ENCODE measurements around the gene ATG9A. TPM values are rescaled to one million over a fixed set of nuclear protein-coding genes. Genes with fewer than 3 reads are reported as not detected.

ATG9A gene, protein sequence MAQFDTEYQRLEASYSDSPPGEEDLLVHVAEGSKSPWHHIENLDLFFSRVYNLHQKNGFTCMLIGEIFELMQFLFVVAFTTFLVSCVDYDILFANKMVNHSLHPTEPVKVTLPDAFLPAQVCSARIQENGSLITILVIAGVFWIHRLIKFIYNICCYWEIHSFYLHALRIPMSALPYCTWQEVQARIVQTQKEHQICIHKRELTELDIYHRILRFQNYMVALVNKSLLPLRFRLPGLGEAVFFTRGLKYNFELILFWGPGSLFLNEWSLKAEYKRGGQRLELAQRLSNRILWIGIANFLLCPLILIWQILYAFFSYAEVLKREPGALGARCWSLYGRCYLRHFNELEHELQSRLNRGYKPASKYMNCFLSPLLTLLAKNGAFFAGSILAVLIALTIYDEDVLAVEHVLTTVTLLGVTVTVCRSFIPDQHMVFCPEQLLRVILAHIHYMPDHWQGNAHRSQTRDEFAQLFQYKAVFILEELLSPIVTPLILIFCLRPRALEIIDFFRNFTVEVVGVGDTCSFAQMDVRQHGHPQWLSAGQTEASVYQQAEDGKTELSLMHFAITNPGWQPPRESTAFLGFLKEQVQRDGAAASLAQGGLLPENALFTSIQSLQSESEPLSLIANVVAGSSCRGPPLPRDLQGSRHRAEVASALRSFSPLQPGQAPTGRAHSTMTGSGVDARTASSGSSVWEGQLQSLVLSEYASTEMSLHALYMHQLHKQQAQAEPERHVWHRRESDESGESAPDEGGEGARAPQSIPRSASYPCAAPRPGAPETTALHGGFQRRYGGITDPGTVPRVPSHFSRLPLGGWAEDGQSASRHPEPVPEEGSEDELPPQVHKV
- total RNA-seq (2014; rRNA removed; shearing (Covaris generic)) = 35.3 and 37.8 TPM in 2 replicates

DNA sequence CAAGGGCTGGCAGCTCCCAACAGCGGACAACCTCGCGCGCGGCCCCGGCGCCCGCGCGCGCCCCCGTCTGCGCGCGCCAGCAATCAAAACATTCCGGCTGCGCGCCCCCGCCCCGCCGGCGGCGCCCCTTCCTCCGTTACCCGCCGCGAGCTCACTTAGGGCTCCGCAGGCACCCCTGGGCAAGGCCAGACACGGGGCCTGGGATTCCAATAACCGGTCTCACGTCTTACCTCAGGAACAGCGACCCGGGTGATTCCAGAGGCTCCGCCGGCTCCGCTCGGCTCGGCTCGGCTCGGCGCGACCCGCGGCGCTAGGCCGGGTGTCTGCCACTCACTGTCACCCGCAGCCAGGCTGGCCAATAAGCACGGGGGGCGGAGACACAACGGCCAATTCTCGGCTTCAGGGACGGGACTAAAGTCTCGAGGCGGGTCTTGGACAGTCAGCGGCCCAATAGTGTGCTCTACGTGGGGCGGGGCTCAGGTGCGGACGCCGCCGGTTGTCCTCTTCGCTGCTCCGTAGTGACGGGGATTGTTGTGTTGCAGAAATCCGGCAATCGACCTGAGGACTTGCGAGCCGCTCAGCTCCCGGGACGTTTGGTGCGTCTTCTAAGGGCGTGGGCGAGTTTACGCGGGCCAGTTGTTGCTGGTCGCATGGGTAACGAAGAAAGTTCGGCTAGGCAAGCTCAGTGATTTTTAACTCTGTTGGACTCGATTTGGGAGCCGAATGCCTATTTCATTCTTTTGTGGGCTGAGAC, at the start of gene ATG9A, which contains the start of gene ANKZF1:
Gene ATG9A (minus strand): TSS at position 332 of the 754 bp plus-strand sequence. CDS start 1,612 bp downstream, outside the sequence.
Gene ANKZF1 (plus strand): TSS at position 502 of the 754 bp plus-strand sequence. CDS start 452 bp downstream, outside the sequence.
- peak within 1 kb of the TSS; percentile 40 for H3K27ac ChIP-seq
- H3K4me3 ChIP-seq = peak within 1 kb of the TSS; percentile 76
- DNase-seq = peak; percentile 97 to 99
- H3K36me3 ChIP-seq = peaks cover 2% of the 10 kb centered on the region
- no peaks in the 10 kb centered on the region for H3K9me3 ChIP-seq (replicated peaks)
- peaks cover 4% of the 10 kb centered on the region; the same call in 1 of the 2 replicates for H3K4me1 ChIP-seq
- no peaks in the 10 kb centered on the region for H3K27me3 ChIP-seq

DNA sequence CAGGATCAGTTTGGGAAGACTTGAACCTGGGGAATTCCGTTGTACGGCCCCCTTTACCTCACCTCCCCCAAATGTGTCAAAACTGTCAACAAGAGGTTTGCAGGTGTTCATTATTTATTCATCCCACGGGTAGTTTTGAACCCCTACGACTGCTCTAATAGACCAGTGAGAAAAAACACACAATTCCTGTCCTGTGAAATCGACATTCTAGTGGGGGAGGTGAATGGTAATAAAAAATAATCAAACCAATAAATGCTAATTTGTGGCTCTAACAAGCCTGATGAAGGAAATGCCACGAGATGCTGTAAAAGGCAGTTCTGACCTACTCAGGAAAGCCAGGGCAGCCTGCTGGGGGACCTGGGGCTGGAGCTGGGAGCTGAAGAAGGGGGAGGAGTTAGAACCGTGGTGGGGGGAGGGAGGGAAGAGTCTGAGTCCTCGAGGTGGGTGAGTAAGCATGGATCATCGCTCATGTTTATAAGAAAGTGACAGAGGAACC, 49.3 kb upstream of the ATG9A start:
- H3K27me3 ChIP-seq = no peaks in the 10 kb centered on the region
- peak in 1 of 2 experiments; percentile 9 for DNase-seq
- H3K27ac ChIP-seq = peak overlapping the region; percentile 42; the same call in 1 of the 2 replicates
- H3K36me3 ChIP-seq = no peaks in the 10 kb centered on the region
- H3K4me3 ChIP-seq = peak overlapping the region; percentile 68
- no peaks in the 10 kb centered on the region for H3K9me3 ChIP-seq (replicated peaks)
- peaks cover 15% of the 10 kb centered on the region for H3K4me1 ChIP-seq

DNA sequence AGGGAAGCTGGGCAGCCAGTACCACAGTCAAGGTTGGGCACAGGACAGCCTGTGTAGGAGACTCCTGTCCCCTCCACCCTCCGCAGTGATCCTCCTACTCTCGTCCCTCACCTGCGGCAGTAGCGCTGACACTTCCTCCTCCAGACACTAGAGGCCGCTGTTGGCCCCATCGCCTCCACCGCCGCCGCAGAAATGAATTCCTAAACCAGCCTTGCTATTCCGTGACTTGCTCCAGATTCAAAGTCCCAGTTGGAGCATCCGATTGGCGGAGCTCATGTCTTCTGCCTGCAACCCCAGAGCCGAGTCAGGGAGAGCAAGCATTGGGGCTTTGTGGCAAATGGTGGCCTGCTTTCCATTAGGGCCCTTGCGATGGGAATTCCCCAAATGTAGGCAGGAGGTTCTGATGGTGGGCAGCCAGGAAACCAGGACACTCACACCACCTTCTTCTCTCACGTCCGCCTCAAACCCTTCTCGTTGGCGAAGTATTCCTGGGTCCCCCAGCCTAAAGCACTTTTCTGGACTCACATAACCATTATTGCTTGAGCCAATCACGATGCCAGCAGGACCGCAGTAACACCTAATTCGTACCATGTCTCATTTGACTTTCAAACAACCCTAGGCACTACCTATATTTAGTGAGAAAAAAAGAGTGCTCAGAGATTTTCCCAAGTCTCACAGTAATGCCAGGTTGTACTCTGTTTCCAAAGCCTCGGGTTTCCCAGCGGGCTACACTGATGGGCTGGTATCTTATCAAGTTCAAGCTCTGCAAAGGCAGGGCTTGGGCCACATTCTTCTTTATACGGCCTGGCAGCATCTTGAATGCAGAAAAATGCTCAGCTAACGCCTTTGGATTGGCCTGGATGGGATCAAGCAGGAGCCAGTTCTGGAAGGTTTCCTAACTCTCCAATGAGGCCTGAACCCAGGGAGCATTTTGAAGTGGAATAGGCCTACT, 48.5 kb upstream of the ATG9A start:
- peak; percentile 67 to 85 for DNase-seq
- H3K4me3 ChIP-seq = peak overlapping the region; percentile 27

GRCh38 chr2:219274361-219274921, 45.0 kb upstream of the ATG9A start:
- no peak overlapping the region for H3K27ac ChIP-seq
- H3K4me1 ChIP-seq = peaks cover 9% of the 10 kb centered on the region
- no peaks in the 10 kb centered on the region for H3K9me3 ChIP-seq (replicated peaks)
- H3K27me3 ChIP-seq = no peaks in the 10 kb centered on the region
- no peaks in the 10 kb centered on the region for H3K36me3 ChIP-seq
- DNase-seq = peak; percentile 18 to 28
- H3K4me3 ChIP-seq = no peak overlapping the region

More for the DNA sequence above, 48.5 kb upstream of the ATG9A start:
- no peak overlapping the region for H3K27ac ChIP-seq
- no peaks in the 10 kb centered on the region for H3K27me3 ChIP-seq
- peaks cover 15% of the 10 kb centered on the region for H3K4me1 ChIP-seq
- H3K36me3 ChIP-seq = no peaks in the 10 kb centered on the region
- no peaks in the 10 kb centered on the region for H3K9me3 ChIP-seq (replicated peaks)

DNA sequence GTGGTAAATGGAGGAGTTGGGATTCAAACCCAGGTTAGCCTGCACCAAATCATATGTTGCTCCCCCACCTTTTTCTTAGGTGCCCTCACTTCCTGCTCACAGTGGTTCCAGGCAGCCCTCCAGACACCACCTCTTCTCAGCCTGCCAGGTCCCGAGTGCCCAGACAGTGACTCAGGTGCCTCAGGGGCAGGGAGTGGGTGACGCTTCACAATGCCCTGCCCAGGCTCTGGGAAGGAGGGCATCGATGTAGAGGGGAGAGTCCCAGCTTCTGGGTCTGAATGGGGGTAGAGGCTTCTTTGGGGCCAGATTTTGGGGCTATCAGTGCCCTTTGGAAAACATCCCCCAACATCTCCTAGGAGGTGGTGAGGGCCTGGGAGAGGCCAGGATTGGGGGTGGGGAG, 44.5 kb upstream of the ATG9A start:
- DNase-seq = no peak
- Histone ChIP-seq H3K4me3 (no peak overlapping the region), H3K27me3 (no peaks in the 10 kb centered on the region), H3K4me1 (peaks cover 9% of the 10 kb centered on the region), H3K27ac (no peak overlapping the region), H3K36me3 (no peaks in the 10 kb centered on the region), H3K9me3 (replicated peaks) (no peaks in the 10 kb centered on the region)

GRCh38 chr2:219272995-219273394, 43.6 kb upstream of the ATG9A start:
- Histone ChIP-seq H3K9me3 (replicated peaks) (no peaks in the 10 kb centered on the region), H3K4me1 (peaks cover 3% of the 10 kb centered on the region), H3K36me3 (no peaks in the 10 kb centered on the region), H3K27ac (no peak overlapping the region), H3K4me3 (no peak overlapping the region), H3K27me3 (no peaks in the 10 kb centered on the region)
- DNase-seq = no peak

GRCh38 chr2:219272356-219272755, 42.9 kb upstream of the ATG9A start:
- DNase-seq = no peak
- Histone ChIP-seq H3K36me3 (no peaks in the 10 kb centered on the region), H3K4me1 (no peaks in the 10 kb centered on the region; the same call in none of the 2 replicates), H3K27me3 (no peaks in the 10 kb centered on the region), H3K27ac (no peak overlapping the region), H3K4me3 (no peak overlapping the region), H3K9me3 (replicated peaks) (no peaks in the 10 kb centered on the region)

- Histone ChIP-seq H3K36me3 (no peaks in the 10 kb centered on the region), H3K9me3 (replicated peaks) (no peaks in the 10 kb centered on the region)
- DNase-seq = no peak
Observed at GRCh38 chr2:219271021-219271420, 41.6 kb upstream of the ATG9A start.

GRCh38 chr2:219270055-219270372, 40.6 kb upstream of the ATG9A start:
- H3K4me1 ChIP-seq = no peaks in the 10 kb centered on the region; the same call in none of the 2 replicates
- DNase-seq = no peak

More at GRCh38 chr2:219271021-219271420, 41.6 kb upstream of the ATG9A start:
- Histone ChIP-seq H3K27ac (no peak overlapping the region), H3K27me3 (no peaks in the 10 kb centered on the region), H3K4me3 (no peak overlapping the region), H3K4me1 (no peaks in the 10 kb centered on the region; the same call in none of the 2 replicates)

DNA sequence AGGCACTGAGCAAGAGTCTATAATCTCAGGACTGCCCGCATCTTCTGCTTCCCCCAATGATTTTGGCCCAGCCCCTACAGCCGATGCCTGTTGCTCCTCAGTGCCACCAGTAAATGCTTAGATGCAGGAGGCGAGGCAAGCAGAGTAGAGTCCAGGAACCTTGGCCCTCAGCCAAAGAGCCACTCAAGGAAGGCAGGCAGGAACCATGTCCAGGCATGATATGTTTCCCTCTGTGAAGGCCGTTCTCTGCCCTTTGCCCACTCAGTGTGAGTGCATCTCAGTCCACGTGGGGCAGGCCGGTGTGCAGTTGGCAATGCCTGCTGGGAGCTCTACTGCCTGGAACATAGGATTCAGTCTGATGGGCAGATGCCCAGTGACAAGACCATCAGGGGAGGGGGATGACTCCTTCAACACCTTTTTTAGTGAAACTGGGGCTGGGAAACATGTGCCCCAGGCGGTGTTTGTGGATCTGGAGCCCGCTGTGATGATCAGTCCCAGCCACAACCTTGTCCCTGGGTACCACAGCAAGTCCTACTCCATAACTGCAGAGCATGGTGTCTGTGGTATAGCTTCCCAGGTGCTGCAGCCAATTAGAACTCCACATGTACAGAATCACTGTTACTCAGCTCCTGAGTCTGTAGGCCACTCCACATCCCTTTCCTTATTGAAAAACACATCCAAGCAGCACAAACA, 40.1 kb upstream of the ATG9A start:
- Histone ChIP-seq H3K9me3 (replicated peaks) (no peaks in the 10 kb centered on the region), H3K27ac (no peak overlapping the region), H3K4me1 (no peaks in the 10 kb centered on the region; the same call in none of the 2 replicates), H3K27me3 (no peaks in the 10 kb centered on the region), H3K4me3 (no peak overlapping the region), H3K36me3 (no peaks in the 10 kb centered on the region)
- DNase-seq = no peak

More at GRCh38 chr2:219270055-219270372, 40.6 kb upstream of the ATG9A start:
- Histone ChIP-seq H3K9me3 (replicated peaks) (no peaks in the 10 kb centered on the region), H3K36me3 (no peaks in the 10 kb centered on the region), H3K27ac (no peak overlapping the region), H3K27me3 (no peaks in the 10 kb centered on the region), H3K4me3 (no peak overlapping the region)

- H3K9me3 ChIP-seq (replicated peaks) = no peaks in the 10 kb centered on the region
- no peak overlapping the region for H3K4me3 ChIP-seq
- H3K36me3 ChIP-seq = no peaks in the 10 kb centered on the region
- H3K27me3 ChIP-seq = no peaks in the 10 kb centered on the region
- H3K27ac ChIP-seq = no peak overlapping the region
- no peak for DNase-seq
- H3K4me1 ChIP-seq = no peaks in the 10 kb centered on the region; the same call in 1 of the 2 replicates
Observed at GRCh38 chr2:219268294-219268693, 38.9 kb upstream of the ATG9A start.

DNA sequence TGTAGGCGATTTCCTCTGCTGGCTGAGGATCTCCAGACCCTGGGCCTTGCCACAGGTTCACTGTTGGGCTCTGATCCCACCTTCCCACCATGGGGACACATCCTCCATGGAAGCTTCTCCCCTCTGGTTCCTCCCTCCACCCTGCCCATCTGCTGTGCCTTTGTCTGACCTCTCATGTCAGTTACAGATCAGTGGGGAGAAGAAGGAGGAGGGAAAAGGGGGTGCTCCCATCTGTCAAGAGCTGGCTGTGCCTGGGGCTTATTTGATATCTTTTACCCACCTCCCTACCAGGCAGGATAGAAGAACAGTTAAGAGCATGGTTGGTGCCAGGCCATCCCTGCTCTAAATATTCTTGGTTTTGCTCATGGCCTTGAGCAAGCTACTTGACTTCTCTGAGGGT, 37.5 kb upstream of the ATG9A start:
- no peak for DNase-seq
- no peaks in the 10 kb centered on the region for H3K27me3 ChIP-seq
- no peaks in the 10 kb centered on the region for H3K9me3 ChIP-seq (replicated peaks)
- no peaks in the 10 kb centered on the region for H3K4me1 ChIP-seq
- H3K4me3 ChIP-seq = no peak overlapping the region
- H3K36me3 ChIP-seq = no peaks in the 10 kb centered on the region
- no peak overlapping the region for H3K27ac ChIP-seq
